ENCODE data around the gene EFNA5.

DNA sequence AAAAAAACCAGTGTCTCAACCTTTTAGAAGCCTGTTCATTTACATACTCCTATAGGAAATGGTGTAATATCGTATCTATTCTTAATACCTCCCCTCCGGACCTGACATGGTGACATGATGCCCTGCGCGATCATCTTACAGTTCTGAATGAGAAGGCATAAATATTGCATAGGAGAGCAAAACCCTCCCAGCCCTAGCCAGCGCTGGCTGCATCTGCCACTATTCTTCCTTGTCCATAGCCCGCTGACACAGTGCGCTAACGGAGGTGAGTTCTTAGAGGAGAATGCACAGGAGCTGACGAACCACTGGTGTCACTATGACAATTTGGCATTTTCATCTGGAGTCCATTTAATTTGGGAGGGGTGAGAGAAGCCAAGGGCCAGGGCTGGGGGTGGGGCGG is 290.1 kb downstream of the EFNA5 start:
- TF ChIP-seq, protein P1, sequence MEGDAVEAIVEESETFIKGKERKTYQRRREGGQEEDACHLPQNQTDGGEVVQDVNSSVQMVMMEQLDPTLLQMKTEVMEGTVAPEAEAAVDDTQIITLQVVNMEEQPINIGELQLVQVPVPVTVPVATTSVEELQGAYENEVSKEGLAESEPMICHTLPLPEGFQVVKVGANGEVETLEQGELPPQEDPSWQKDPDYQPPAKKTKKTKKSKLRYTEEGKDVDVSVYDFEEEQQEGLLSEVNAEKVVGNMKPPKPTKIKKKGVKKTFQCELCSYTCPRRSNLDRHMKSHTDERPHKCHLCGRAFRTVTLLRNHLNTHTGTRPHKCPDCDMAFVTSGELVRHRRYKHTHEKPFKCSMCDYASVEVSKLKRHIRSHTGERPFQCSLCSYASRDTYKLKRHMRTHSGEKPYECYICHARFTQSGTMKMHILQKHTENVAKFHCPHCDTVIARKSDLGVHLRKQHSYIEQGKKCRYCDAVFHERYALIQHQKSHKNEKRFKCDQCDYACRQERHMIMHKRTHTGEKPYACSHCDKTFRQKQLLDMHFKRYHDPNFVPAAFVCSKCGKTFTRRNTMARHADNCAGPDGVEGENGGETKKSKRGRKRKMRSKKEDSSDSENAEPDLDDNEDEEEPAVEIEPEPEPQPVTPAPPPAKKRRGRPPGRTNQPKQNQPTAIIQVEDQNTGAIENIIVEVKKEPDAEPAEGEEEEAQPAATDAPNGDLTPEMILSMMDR (IDR thresholded peaks at IDR 0.05; ENCODE audit: low read length), result no peak
- TF ChIP-seq EZH2 (IDR thresholded peaks at IDR 0.05; ENCODE audit: borderline replicate concordance, low read length), result no peak

Measured in OCI-LY1 (cell line).